Esophagus squamous epithelium (tissue), 5 donors: Measurements from ENCODE around the gene MCC. TPM values are rescaled to one million over a fixed set of nuclear protein-coding genes. Genes with fewer than 3 reads are reported as not detected.

Experiments used
- DNase-seq: peaks from one replicate; lab custom pipeline; 2025; lab: John Stamatoyannopoulos, UW
- H3K27ac ChIP-seq, 4 donors: fragments of 200-600 bp; sonication (generic); one replicate each; pipeline ENCODE4 v1.5.1; 2016 to 2019; ENCODE audit warnings: mild to moderate bottlenecking in 1 of 4
- H3K27me3 ChIP-seq, 4 donors: fragments of 200-600 bp; sonication (generic); 1 replicate in 3 of 4; 2 replicates in 1 of 4; pipeline versions ENCODE4 v1.5.1 to v1.6.0; 2017 to 2021; ENCODE audit warnings: antibody characterized with exemption in 1 of 4
- H3K36me3 ChIP-seq, 3 donors: fragments of 200-600 bp; sonication (generic); one replicate each; pipeline ENCODE4 v1.5.1; 2016 to 2019
- H3K4me1 ChIP-seq, 3 donors: fragments of 200-600 bp; sonication (generic); one replicate each; pipeline ENCODE4 v1.5.1; 2017 to 2019
- H3K4me3 ChIP-seq, 4 donors: fragments of 200-600 bp; sonication (generic); 1 replicate in 3 of 4; 2 replicates in 1 of 4; pipeline ENCODE4 v1.5.1; 2016 to 2019; ENCODE audit warnings: mild to moderate bottlenecking in 2 of 4, moderate library complexity in 1 of 4
- H3K9me3 ChIP-seq, 3 donors: fragments of 200-600 bp; sonication (generic); one replicate each; pipeline ENCODE4 v1.5.1; 2016 to 2019
- CTCF ChIP-seq, 6 experiments: fragments of 450-650 bp in 4 of 6; fragments of 200-600 bp in 2 of 6; sonication (generic) in 2 of 6; IDR thresholded peaks; one replicate each; pipeline ENCODE4 v1.5.1; 2016 to 2019; ENCODE audit warnings: antibody characterized with exemption in 6 of 6, mild to moderate bottlenecking in 4 of 6, moderate library complexity in 4 of 6
- POLR2A ChIP-seq, 4 donors: fragments of 450-650 bp; IDR thresholded peaks; one replicate each; pipeline ENCODE4 v1.6.1; 2017; ENCODE audit warnings: antibody characterized with exemption in 4 of 4, mild to moderate bottlenecking in 4 of 4, moderate library complexity in 3 of 4
- WGBS, 2 donors: methylation state at CpG; one replicate each; pipeline ENCODE4 v1.1.5; 2018; 5-methylcytosine and 5-hydroxymethylcytosine counted together
- intact Hi-C: fragments of 100-400 bp; cut with DNase I; formaldehyde crosslinking; loops from one replicate; pipeline ENCODE4 v1.15.0; 2022
- total RNA-seq, 4 donors: library from RNA; depleted of rRNA; stranded (reverse); fragments of >200 nt; gene quantifications; one replicate each; pipeline ENCODE4 v1.1.0, GENCODE V29; 2016
- donor health status: DM: yes; HTN: yes; CAD: no.

The MCC gene
- total RNA-seq, 4 donors from 2014 or later, result 41.6 to 45.4 (median 43.4) TPM

- H3K4me1 ChIP-seq, result peaks cover 0 to 28% (median 11%) of the 10 kb centered on the region in 3 donors
- intact Hi-C loops, result no loop called here
- WGBS, 2 donors, result 60 to 77% methylated on average over 5 of the region's 5 CpGs
Observed at GRCh38 chr5:113061846-113062780, 426.1 kb downstream of the MCC start.

GRCh38 chr5:113060408-113061025 lies 427.7 kb downstream of the MCC start:
- no peak overlapping the region for H3K4me3 ChIP-seq
- 68 to 72% methylated on average over 3 to 4 of the region's 4 CpGs for WGBS, 2 donors
- H3K27ac ChIP-seq, result no peak overlapping the region
- intact Hi-C loops, result no loop called here
- H3K9me3 ChIP-seq, result no peaks in the 10 kb centered on the region
- no peak for DNase-seq
- H3K4me1 ChIP-seq, result peaks cover 0 to 30% (median 11%) of the 10 kb centered on the region in 3 donors
- TF ChIP-seq POLR2A (IDR thresholded peaks at IDR 0.05) (no peak), CTCF (IDR thresholded peaks at IDR 0.05) (no peak)
- no peaks in the 10 kb centered on the region for H3K27me3 ChIP-seq
- peaks cover 0 to 75% (median 5%) of the 10 kb centered on the region in 3 donors for H3K36me3 ChIP-seq

More at GRCh38 chr5:113061846-113062780, 426.1 kb downstream of the MCC start:
- H3K4me3 ChIP-seq, result no peak overlapping the region
- H3K27ac ChIP-seq, result no peak overlapping the region
- DNase-seq, result no peak
- no peak for TF ChIP-seq POLR2A (IDR thresholded peaks at IDR 0.05)
- TF ChIP-seq CTCF (IDR thresholded peaks at IDR 0.05), result no peak
- no peaks in the 10 kb centered on the region for H3K27me3 ChIP-seq
- no peaks in the 10 kb centered on the region for H3K9me3 ChIP-seq
- H3K36me3 ChIP-seq, result peaks cover 0 to 83% (median 5%) of the 10 kb centered on the region in 3 donors

GRCh38 chr5:113059232-113060040 lies 428.8 kb downstream of the MCC start:
- Histone ChIP-seq H3K4me3 (no peak overlapping the region), H3K4me1 (peaks cover 0 to 30% (median 11%) of the 10 kb centered on the region in 3 donors), H3K27me3 (no peaks in the 10 kb centered on the region), H3K9me3 (no peaks in the 10 kb centered on the region), H3K36me3 (peaks cover 0 to 75% (median 5%) of the 10 kb centered on the region in 3 donors), H3K27ac (no peak overlapping the region)
- no peak for DNase-seq
- WGBS, 2 donors, result 65 to 81% methylated on average over 17 of the region's 19 CpGs
- TF ChIP-seq CTCF (IDR thresholded peaks at IDR 0.05), result no peak
- no peak for TF ChIP-seq POLR2A (IDR thresholded peaks at IDR 0.05)
- intact Hi-C loops, result loop anchor here (10.0 kb wide), 1 partner anchor 255 kb away; no protein-coding TSS in a partner anchor

- H3K27ac ChIP-seq, result no peak overlapping the region
- H3K36me3 ChIP-seq, result peaks cover 0 to 75% (median 5%) of the 10 kb centered on the region in 3 donors
- no peaks in the 10 kb centered on the region for H3K27me3 ChIP-seq
- H3K4me1 ChIP-seq, result peaks cover 0 to 30% (median 11%) of the 10 kb centered on the region in 3 donors
- H3K4me3 ChIP-seq, result no peak overlapping the region
- no peaks in the 10 kb centered on the region for H3K9me3 ChIP-seq
- TF ChIP-seq CTCF (IDR thresholded peaks at IDR 0.05) (no peak), POLR2A (IDR thresholded peaks at IDR 0.05) (no peak)
- intact Hi-C loops, result loop anchor here (10.0 kb wide), 1 partner anchor 256 kb away; no protein-coding TSS in a partner anchor
- 37 to 54% methylated on average over 2 to 4 of the region's 6 CpGs for WGBS, 2 donors
- DNase-seq, result no peak
Observed at GRCh38 chr5:113058706-113059226, 429.5 kb downstream of the MCC start.
